ENCODE data around the gene NUDCD3. TPM values are rescaled to one million over a fixed set of nuclear protein-coding genes. Genes with fewer than 3 reads are reported as not detected.

The NUDCD3 gene
- total and polyA plus RNA-seq, 2 of the 8 experiments (the other 6 are each of a cell fraction or from before 2014, with no cell fraction given) = 35.2 to 93.7 TPM

GRCh38 chr7:44433255-44434022 lies 57.0 kb downstream of the NUDCD3 start:
- CTCF ChIA-PET (ENCODE audit: partially characterized antibody) = interaction anchor here (1.5 to 2.3 kb wide), 5 partner anchors 15 to 61 kb away, joined by 3 to 7 read pairs (median 5); no protein-coding TSS in a partner anchor
- FAIRE-seq = no peak
- TF ChIP-seq POLR2AphosphoS5 (IDR thresholded peaks at IDR 0.05; ENCODE audit: low read depth, low read length) (no peak), NANOG (IDR thresholded peaks at IDR 0.05; ENCODE audit: insufficient read depth, low read depth, low read length, poor library complexity, severe bottlenecking) (no peak), CREB1 (IDR thresholded peaks at IDR 0.05) (no peak), MAX (IDR thresholded peaks at IDR 0.05) (no peak), POLR2A (IDR thresholded peaks at IDR 0.05; ENCODE audit: control extremely low read depth in 1 of 2, low read depth in 2 of 2, low read length in 2 of 2) (no peak), SIN3A (conservative IDR thresholded peaks at IDR 0.05 in 1 of 2, IDR thresholded peaks at IDR 0.05 in 1 of 2; ENCODE audit: low read depth in 1 of 2, low read length in 2 of 2) (no peak), TCF12 (IDR thresholded peaks at IDR 0.05; ENCODE audit: low read depth, low read length) (no peak), PHF8 (conservative IDR thresholded peaks at IDR 0.05; ENCODE audit: low read depth, low read length) (no peak), ATF2 (IDR thresholded peaks at IDR 0.05; ENCODE audit: low read length) (no peak), EGR1 (IDR thresholded peaks at IDR 0.05; ENCODE audit: borderline replicate concordance, low read depth, low read length) (no peak)

More at GRCh38 chr7:44433255-44434022, 57.0 kb downstream of the NUDCD3 start:
- no peak overlapping the region for H2BK15ac ChIP-seq (ENCODE audit: low read length)
- H3K27me3 ChIP-seq (replicated peaks in 1 of 4; ENCODE audit: control insufficient read depth in 3 of 4, extremely low read depth in 1 of 4, insufficient read depth in 3 of 4, low read length in 3 of 4) = no peaks in the 10 kb centered on the region
- peaks cover 0 to 4% (median 1%) of the 10 kb centered on the region in 4 experiments; a peak in 2 of 8 replicates for H3K36me3 ChIP-seq (ENCODE audit: control insufficient read depth in 2 of 4, insufficient read depth in 4 of 4, low read length in 3 of 4)
- H3K18ac ChIP-seq (ENCODE audit: extremely low read depth, low read length) = no peak overlapping the region
- peaks cover 0 to 17% of the 10 kb centered on the region in 2 experiments for H4K20me1 ChIP-seq (replicated peaks in 1 of 2; ENCODE audit: control insufficient read depth in 1 of 2, insufficient read depth in 2 of 2, low read length in 2 of 2)
- H3K23ac ChIP-seq (ENCODE audit: insufficient read length) = no peak overlapping the region
- H3K79me1 ChIP-seq (ENCODE audit: low read depth, low read length) = peaks cover 14% of the 10 kb centered on the region
- POLR2A ChIA-PET (ENCODE audit: partially characterized antibody) = interaction anchor here (0.7 to 1.2 kb wide), 3 partner anchors 9 to 37 kb away, joined by 3 read pairs; no protein-coding TSS in a partner anchor
- H2BK5ac ChIP-seq (ENCODE audit: low read depth, low read length) = peak overlapping the region; percentile 60; the same call in 1 of the 2 replicates
- 88% methylated on average over 10 of the region's 10 CpGs; no CpG with 5 or more reads in 1 of the 2 experiments for WGBS, 2 experiments (ENCODE audit: extremely low coverage in 1 of 2, insufficient coverage in 1 of 2, insufficient read length in 1 of 2, insufficient replicate concordance in 2 of 2, low coverage in 1 of 2, low lambda C conversion rate in 2 of 2, missing lambda C conversion rate in 1 of 2)
- H2BK120ac ChIP-seq (replicated peaks; ENCODE audit: low read depth, low read length) = no peak overlapping the region
- H2AFZ ChIP-seq (ENCODE audit: low read length) = no peak overlapping the region
- H3K4me1 ChIP-seq (replicated peaks in 1 of 4; ENCODE audit: control insufficient read depth in 3 of 4, insufficient read depth in 4 of 4, low read length in 3 of 4) = 0 out of 7 replicates have a peak, but pooled peaks cover 0 to 5% (median 0%) of the 10 kb centered on the region in 4 experiments
- peak overlapping the region; percentile 68; the same call in 1 of the 2 replicates for H2BK12ac ChIP-seq (ENCODE audit: low read depth, low read length)
- no peaks in the 10 kb centered on the region for H3K9me3 ChIP-seq (ENCODE audit: insufficient read depth in 2 of 2, low read depth in 1 of 2, low read length in 1 of 2)
- H3K4me2 ChIP-seq (ENCODE audit: insufficient read depth in 1 of 2, low read depth in 2 of 2, low read length in 2 of 2) = no peak overlapping the region
- no peak overlapping the region for H4K5ac ChIP-seq (ENCODE audit: insufficient read length, low read depth, low read length)
- H2AK5ac ChIP-seq (ENCODE audit: low read depth, low read length) = peak overlapping the region; percentile 96; the same call in 1 of the 2 replicates
- no peaks in the 10 kb centered on the region for H3K23me2 ChIP-seq (ENCODE audit: low read depth, low read length)
- H3K14ac ChIP-seq (ENCODE audit: insufficient read length) = no peak overlapping the region
- no peak overlapping the region for H3K4me3 ChIP-seq (ENCODE audit: extremely low read depth in 1 of 4, insufficient read depth in 2 of 4, low read depth in 3 of 4, low read length in 4 of 4)
- no peak overlapping the region for H3K27ac ChIP-seq (ENCODE audit: low read depth, low read length)
- peak overlapping the region; percentile 36 for H3K4ac ChIP-seq (replicated peaks; ENCODE audit: insufficient read length, low read depth, low read length)
- H3K79me2 ChIP-seq (ENCODE audit: control insufficient read depth in 1 of 2, insufficient read depth in 2 of 2, low read length in 2 of 2) = peaks cover 0 to 23% of the 10 kb centered on the region in 2 experiments; a peak in 3 of 4 replicates
- H3K56ac ChIP-seq (replicated peaks; ENCODE audit: insufficient read length, low read depth, low read length) = no peak overlapping the region
- DNase-seq (ENCODE audit: low read depth in 1 of 2, low spot score in 2 of 2) = no peak
- H4K91ac ChIP-seq (replicated peaks; ENCODE audit: insufficient read length, low read length) = peak overlapping the region; percentile 71
- peak overlapping the region; percentile 60; the same call in 1 of the 2 replicates for H4K8ac ChIP-seq (ENCODE audit: extremely low read depth, insufficient read depth, low read length)
- no peak overlapping the region for H3K9ac ChIP-seq (replicated peaks in 1 of 4; ENCODE audit: extremely low read depth in 1 of 4, low read depth in 3 of 4, low read length in 3 of 4)
- peak overlapping the region; percentile 16; the same call in 1 of the 2 replicates for H2BK20ac ChIP-seq (ENCODE audit: low read length)

Measured in H1 (cell line).